GM19463 (cell line): ENCODE data around the gene OR1N1.
"Not testable (repeated sequence)": the region's sequence is repeated elsewhere in the genome, so short reads cannot be mapped to it uniquely, and the experiment has no call there.

Experiments used
- ATAC-seq: cut with Tn5 transposase; IDR thresholded peaks from one replicate; pipeline ENCODE4 v1.9.1; 2021; ENCODE audit warnings: mild to moderate bottlenecking, moderate library complexity; ENCODE audit not compliant: unreplicated experiment

OR1N1 gene

DNA sequence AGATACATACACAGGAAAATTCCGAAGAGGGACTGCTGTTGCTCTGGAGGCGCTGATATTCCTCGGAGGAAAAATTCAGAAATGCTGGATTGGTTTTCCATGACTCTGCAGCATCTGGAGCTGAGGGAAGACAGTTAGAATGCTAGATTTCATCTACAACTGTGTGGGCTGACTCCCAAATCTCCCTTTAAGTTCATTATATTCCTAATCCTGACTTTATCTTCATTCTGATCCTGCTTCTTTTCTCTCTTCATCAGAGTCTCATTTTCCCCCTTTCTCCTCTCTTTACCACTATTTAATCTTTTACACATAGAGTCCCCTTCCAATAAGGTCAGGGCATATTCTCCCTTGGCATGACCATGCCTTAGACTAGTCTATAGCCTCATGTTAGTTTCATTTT is at the start of gene OR1N1:
OR1N1 (minus strand) TSS at position 101 of the 400 bp plus-strand sequence; CDS start at position 101, 0 bp downstream.
- ATAC-seq = no peak

DNA sequence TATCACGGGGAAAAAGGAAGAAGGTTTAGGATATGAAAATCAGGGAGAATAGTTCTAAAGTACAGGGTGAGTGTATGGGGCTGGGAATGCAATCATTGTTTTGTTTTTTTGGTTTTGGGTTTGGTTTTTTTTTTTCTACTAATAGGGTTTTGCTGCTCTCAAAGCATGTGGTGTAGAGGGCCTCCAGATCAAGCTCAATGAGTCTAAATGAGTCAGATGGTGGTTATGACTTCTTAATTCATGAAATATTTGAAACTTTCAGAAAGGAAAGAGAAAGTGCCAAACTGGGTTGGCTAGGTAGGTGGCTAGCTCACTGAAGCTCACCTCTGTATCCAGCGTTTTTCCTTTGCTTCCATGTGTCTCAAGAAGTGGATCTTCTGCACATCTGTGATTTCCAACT is 45.4 kb upstream of the OR1N1 start:
- ATAC-seq = no peak

DNA sequence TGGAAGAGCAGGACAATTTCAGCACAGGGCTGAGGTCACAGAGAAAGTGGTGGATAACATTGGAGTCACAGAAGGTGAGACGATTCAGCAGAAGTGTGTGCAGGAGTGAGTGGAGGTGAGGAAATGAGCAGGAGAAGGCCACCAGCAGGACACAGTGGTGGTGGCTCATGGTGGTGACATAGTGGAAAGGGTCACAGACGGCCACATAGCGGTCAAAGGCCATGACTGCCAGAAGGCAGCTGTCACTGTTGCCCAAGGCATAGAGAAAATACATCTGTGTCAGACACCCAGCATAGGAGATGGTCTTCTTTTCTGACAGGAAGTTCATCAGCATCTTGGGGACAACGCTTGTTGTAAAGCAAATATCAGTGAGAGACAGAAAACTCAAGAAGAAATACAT is 40.8 kb upstream of the OR1N1 start:
- no peak for ATAC-seq

DNA sequence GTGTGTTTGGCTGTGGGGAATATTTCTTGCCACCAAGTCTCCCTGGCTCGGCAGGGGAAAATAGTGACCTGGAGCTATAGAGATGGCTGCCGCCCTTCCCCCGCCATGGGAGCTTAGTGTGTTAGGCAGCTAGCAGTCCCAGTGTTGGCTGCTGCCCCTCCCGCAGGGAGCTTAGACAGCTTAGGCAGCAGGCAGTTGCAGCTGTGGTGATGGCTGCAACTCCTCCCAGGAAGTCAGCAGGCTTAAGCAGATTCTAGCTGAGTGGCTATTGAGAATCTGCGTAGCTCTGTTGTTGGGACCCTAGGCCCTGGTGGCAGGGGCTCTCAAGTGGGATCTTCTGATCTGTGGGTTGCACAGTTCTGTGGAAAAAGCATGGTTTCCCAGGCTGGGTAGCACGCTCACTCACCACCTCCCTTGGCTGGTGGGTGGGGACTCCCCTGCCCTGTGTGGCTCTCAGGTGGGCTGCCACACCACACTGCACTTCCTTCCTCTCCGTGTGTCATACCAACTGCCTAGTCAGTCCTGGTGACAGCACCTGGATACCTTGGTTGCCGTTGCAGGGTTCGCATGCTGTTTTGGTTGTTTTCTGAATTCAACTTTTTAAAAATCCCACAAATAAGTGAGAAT is 35.2 kb upstream of the OR1N1 start:
- no peak for ATAC-seq

DNA sequence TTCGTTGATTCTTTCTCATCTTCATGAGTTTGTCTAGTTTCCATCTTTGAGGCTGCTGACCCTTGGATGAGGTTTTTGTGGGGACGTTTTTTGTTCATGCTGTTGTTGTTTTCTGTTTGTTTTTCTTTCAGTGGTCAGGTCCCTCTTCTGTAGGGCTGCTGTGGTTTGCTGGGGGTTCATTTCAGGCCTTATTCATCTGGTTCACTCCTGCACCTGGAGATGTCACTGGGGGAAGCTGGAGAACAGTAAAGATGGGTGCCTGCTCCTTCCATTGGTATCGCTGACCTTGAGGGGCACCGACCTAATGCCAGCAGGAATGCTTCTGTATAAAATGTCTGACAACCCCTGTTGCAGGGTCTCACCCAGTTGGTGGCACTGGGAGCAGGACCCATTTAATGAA is 34.4 kb upstream of the OR1N1 start:
- no peak for ATAC-seq

GRCh38 chr9:122552812-122553211 is 25.7 kb upstream of the OR1N1 start, which contains the start of gene OR1N2:
Gene OR1N2 (plus strand): TSS chr9:122553112. CDS start chr9:122553212, 100 bp downstream.
- ATAC-seq = no peak

DNA sequence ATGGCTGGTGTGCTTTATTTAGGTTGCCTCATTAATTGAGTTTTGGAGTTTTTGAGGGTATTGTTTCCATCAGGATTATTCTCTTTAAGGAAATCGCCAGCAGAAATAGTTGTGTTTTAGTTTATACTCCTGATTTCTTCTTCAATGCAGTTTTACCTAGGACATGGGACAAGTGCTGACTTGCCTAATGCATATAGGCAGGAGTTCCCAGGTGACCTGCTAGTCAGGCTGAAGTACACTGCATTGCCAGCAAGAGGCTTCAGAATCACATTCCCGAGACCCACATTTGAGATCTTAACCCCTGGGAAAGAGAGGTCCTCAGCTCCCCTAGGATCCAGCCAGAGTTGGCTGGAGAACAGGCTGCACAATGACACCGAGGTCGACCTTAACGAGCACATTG is 24.3 kb upstream of the OR1N1 start:
- ATAC-seq = no peak

GRCh38 chr9:122546196-122546595 is 19.1 kb upstream of the OR1N1 start:
- no peak for ATAC-seq

DNA sequence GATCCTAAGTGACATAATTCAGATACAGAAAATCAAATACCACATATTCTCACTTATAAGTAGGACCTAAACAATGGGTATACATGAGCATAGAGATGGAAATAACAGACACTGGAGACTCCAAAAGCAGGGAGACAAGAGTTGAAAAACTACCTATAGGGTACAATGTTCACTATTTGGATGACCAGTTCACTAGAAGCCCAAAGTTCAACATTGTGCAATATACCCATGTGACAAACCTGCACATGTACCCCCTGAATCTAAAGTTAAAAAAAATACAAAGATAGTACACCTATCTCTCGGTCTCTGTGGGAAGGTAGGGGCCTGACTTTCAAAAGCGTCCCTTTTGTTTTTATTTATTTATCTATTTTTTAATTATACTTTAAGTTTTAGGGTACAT is 11.7 kb upstream of the OR1N1 start:
- ATAC-seq = no peak

DNA sequence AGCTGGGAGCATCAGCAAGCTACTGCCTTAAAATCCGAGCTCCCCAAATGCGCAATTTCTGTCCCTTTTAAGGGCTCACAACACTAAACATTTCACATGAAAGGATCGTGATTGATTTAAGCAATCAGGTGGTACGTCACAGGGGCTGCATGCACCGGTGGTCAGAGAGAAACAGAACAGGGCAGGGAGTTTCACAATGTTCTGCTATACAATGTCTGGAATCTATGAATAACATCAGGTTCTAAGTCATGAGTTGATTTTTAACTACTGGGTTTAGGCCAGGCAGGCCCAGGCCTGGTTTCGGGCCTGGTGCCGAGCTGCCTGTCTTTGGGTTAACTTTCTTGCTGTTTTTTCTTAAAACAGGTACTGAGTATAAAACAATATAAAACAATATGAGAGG is 10.0 kb upstream of the OR1N1 start:
- not testable (repeated sequence) for ATAC-seq

GRCh38 chr9:122536134-122536533 is 9.0 kb upstream of the OR1N1 start:
- ATAC-seq = no peak

- ATAC-seq = not testable (repeated sequence)
Measured at GRCh38 chr9:122531157-122531556, 4.1 kb upstream of the OR1N1 start.

DNA sequence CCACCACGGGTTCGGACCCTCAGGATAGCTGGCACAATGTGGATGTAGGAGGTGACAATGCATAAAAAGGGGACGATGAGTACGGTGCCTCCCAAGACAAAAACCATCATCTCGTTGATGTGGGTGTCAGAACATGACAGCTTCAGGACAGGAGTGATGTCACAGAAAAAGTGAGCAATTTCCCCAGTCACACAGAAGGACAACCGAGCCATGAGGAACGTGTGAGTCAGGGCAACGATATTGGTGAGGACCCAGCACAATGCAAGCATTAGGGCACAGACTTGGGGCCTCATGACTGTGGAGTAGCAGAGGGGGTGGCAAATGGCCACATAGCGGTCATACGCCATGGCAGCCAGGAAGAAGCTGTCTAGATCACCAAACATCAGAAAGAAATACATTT is 491 bp downstream of the OR1N1 start:
- ATAC-seq = no peak

- no peak for ATAC-seq
Measured at GRCh38 chr9:122519376-122519775, 7.7 kb downstream of the OR1N1 start.

- ATAC-seq = no peak
Measured at GRCh38 chr9:122518841-122519240, 8.3 kb downstream of the OR1N1 start, which contains the start of gene OR1J4. Gene OR1J4 (plus strand): TSS chr9:122519141. CDS start chr9:122519141, 0 bp downstream.

DNA sequence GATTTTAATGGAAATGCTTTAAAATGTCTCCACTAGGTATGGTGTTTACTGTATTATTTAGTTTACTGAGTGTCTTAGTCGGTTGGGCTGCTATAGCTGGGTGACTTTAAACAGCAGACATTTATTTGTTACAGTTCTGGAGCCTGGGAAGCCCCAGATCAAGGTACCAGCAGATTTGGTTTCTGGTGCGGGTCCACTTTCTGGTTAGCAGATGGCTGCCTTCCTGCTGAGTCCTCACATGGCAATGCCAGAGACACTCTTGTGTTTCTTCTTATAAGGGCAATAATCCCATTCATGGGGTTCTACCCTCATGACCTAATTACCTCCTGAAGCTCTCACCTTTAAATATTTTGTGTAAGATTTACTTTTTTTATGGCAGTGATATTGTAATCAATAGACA is 8.9 kb downstream of the OR1N1 start:
- ATAC-seq = no peak

- ATAC-seq = no peak
Measured at GRCh38 chr9:122510502-122510901, 16.6 kb downstream of the OR1N1 start, which contains the start of gene OR1J2. Gene OR1J2 (plus strand): TSS chr9:122510802. CDS start chr9:122510802, 0 bp downstream.

- no peak for ATAC-seq
Measured at GRCh38 chr9:122506964-122507363, 20.1 kb downstream of the OR1N1 start.

GRCh38 chr9:122498883-122499288 is 28.2 kb downstream of the OR1N1 start:
- ATAC-seq = no peak

GRCh38 chr9:122479062-122479461 is 48.0 kb downstream of the OR1N1 start:
- no peak for ATAC-seq

GRCh38 chr9:122477826-122478225 is 49.3 kb downstream of the OR1N1 start, which contains the start of gene OR1J1:
Gene OR1J1 (minus strand): TSS chr9:122477926. CDS start chr9:122477926, 0 bp downstream.
- ATAC-seq = no peak

- no peak for ATAC-seq
Measured at GRCh38 chr9:122477346-122477745, 49.7 kb downstream of the OR1N1 start.
